ENCODE measurements around the gene PRKAG3. TPM values are rescaled to one million over a fixed set of nuclear protein-coding genes. Genes with fewer than 3 reads are reported as not detected.

The PRKAG3 gene
- total and polyA plus RNA-seq, 9 of the 15 experiments (the other 6 are each of a cell fraction or from before 2014, with no cell fraction given): not detected

DNA sequence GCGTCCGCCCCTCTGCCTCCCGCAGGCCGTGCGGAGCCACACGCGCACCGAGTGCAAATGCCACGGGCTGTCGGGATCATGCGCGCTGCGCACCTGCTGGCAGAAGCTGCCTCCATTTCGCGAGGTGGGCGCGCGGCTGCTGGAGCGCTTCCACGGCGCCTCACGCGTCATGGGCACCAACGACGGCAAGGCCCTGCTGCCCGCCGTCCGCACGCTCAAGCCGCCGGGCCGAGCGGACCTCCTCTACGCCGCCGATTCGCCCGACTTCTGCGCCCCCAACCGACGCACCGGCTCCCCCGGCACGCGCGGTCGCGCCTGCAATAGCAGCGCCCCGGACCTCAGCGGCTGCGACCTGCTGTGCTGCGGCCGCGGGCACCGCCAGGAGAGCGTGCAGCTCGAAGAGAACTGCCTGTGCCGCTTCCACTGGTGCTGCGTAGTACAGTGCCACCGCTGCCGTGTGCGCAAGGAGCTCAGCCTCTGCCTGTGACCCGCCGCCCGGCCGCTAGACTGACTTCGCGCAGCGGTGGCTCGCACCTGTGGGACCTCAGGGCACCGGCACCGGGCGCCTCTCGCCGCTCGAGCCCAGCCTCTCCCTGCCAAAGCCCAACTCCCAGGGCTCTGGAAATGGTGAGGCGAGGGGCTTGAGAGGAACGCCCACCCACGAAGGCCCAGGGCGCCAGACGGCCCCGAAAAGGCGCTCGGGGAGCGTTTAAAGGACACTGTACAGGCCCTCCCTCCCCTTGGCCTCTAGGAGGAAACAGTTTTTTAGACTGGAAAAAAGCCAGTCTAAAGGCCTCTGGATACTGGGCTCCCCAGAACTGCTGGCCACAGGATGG, 42.0 kb upstream of the PRKAG3 start:
- WGBS (ENCODE audit: insufficient coverage, low coverage, missing lambda C conversion rate): 26% methylated on average over 23 of the region's 86 CpGs
- ChIA-PET POLR2A (no interaction called here), CTCF (ENCODE audit: low intra/inter-chr PET ratio) (no interaction called here)
- Histone ChIP-seq H3K9me3 (replicated peaks; ENCODE audit: control insufficient read depth, insufficient read depth, low read depth, low read length) (no peaks in the 10 kb centered on the region), H3K9me1 (ENCODE audit: control insufficient read depth, insufficient read depth, low read length) (no peaks in the 10 kb centered on the region), H2AFZ (ENCODE audit: low read depth, low read length) (no peak overlapping the region), H3K79me2 (ENCODE audit: control insufficient read depth, insufficient read depth, low read length) (no peaks in the 10 kb centered on the region), H3K9ac (ENCODE audit: insufficient read depth in 1 of 2, low read depth in 2 of 2, low read length in 2 of 2) (no peak overlapping the region), H3K4me1 (replicated peaks in 1 of 2; ENCODE audit: control insufficient read depth in 2 of 2, insufficient read depth in 2 of 2, low read length in 2 of 2) (peaks cover 0 to 14% of the 10 kb centered on the region in 2 experiments; a peak in 3 of 5 replicates), H3K36me3 (ENCODE audit: control insufficient read depth, insufficient read depth, low read length) (no peaks in the 10 kb centered on the region), H3K27me3 (ENCODE audit: control insufficient read depth in 2 of 2, insufficient read depth in 2 of 2, low read length in 2 of 2) (peaks cover 6 to 38% of the 10 kb centered on the region in 2 experiments; a peak in 3 of 5 replicates), H3K27ac (ENCODE audit: extremely low read depth, low read depth, low read length) (no peak overlapping the region), H3K4me3 (no peak overlapping the region), H3K4me2 (ENCODE audit: insufficient read depth, low read length) (no peak overlapping the region), H4K20me1 (replicated peaks; ENCODE audit: control insufficient read depth, insufficient read depth, low read length) (peaks cover 3% of the 10 kb centered on the region; the same call in 1 of the 2 replicates)
- TF ChIP-seq, protein P1, sequence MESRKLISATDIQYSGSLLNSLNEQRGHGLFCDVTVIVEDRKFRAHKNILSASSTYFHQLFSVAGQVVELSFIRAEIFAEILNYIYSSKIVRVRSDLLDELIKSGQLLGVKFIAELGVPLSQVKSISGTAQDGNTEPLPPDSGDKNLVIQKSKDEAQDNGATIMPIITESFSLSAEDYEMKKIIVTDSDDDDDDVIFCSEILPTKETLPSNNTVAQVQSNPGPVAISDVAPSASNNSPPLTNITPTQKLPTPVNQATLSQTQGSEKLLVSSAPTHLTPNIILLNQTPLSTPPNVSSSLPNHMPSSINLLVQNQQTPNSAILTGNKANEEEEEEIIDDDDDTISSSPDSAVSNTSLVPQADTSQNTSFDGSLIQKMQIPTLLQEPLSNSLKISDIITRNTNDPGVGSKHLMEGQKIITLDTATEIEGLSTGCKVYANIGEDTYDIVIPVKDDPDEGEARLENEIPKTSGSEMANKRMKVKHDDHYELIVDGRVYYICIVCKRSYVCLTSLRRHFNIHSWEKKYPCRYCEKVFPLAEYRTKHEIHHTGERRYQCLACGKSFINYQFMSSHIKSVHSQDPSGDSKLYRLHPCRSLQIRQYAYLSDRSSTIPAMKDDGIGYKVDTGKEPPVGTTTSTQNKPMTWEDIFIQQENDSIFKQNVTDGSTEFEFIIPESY (CRISPR knock-in tag; IDR thresholded peaks at IDR 0.05): 0 out of 2 replicates have a peak, but pooled peaks have one; percentile 56
- TF ChIP-seq, protein P2, sequence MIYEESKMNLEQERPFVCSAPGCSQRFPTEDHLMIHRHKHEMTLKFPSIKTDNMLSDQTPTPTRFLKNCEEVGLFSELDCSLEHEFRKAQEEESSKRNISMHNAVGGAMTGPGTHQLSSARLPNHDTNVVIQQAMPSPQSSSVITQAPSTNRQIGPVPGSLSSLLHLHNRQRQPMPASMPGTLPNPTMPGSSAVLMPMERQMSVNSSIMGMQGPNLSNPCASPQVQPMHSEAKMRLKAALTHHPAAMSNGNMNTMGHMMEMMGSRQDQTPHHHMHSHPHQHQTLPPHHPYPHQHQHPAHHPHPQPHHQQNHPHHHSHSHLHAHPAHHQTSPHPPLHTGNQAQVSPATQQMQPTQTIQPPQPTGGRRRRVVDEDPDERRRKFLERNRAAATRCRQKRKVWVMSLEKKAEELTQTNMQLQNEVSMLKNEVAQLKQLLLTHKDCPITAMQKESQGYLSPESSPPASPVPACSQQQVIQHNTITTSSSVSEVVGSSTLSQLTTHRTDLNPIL (CRISPR knock-in tag; IDR thresholded peaks at IDR 0.05): no peak
- ATAC-seq (no peak), FAIRE-seq (no peak), DNase-seq (ENCODE audit: extremely low read depth in 1 of 4, low spot score in 3 of 4) (no peak)
- intact Hi-C loops (cut with micrococcal nuclease) (no loop called here), in situ Hi-C loops (cut with MboI) (no loop called here)
- BruUV-seq (replicated peaks): no TSS peak

All from K562 (cell line).